GM19043 (cell line): ENCODE data around the gene UBN1.

ENCODE experiments used
- ATAC-seq: cut with Tn5 transposase; IDR thresholded peaks from one replicate; pipeline ENCODE4 v1.9.1; 2021; ENCODE audit warnings: low read depth; ENCODE audit not compliant: unreplicated experiment

Gene UBN1

DNA sequence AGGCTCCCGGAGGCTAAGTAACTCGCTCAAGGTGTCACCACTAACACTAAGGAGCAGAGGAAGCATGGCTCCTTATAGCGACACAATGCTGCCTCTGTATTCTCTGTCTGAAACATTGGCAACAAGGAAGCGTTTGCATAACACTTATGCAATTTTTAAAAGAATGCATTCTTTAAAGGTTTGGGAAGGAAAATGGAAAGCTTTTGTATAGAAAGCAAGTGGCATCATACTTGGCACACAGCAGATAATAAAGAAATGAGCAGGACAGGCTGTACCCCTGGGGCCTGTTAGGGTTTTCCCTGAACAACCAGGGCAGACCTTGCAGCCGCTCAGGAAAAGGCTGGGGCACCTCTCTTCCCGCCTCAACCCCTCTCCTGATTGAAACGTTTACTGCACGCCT lies 52.8 kb downstream of the UBN1 start:
- no peak for ATAC-seq

DNA sequence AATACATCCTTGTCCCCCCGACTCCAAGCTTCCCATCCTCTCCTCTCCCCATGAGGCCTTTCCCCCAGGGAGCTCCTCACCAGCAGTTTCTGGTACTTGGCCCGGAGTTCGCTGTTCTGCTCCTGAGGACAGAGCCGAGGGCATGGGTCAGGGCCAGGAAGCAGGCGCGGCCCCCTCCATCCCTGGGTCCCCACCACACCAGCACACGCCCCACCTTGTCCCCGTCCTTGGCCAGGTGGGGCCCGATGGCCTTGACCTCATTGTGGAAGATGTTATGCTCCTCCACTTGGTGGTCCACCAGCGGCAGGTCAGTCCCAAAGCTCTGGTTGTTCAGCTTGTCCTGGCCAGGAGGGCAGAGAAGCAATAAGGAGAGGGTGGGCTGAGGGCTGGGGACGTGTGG lies 53.5 kb downstream of the UBN1 start:
- ATAC-seq: no peak

DNA sequence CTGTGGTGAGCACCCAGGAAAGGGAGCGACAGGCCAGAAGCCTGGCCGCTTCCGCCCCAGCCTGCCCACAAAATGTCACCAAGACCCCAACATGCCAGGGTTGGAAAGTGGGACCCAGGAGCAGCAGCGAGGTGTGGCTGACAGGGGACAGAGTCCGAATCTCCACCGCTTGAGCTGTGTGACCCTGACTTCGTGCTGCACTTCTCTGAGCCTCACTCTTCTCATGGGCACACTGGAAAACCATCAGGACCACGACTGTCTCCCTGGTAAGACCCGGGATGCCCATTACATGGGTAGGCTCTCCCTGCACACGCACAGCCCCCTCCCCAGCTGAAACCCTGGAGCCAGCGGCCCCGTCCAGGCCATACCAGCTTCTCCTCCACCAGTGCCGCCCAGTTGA lies 54.8 kb downstream of the UBN1 start:
- no peak for ATAC-seq

DNA sequence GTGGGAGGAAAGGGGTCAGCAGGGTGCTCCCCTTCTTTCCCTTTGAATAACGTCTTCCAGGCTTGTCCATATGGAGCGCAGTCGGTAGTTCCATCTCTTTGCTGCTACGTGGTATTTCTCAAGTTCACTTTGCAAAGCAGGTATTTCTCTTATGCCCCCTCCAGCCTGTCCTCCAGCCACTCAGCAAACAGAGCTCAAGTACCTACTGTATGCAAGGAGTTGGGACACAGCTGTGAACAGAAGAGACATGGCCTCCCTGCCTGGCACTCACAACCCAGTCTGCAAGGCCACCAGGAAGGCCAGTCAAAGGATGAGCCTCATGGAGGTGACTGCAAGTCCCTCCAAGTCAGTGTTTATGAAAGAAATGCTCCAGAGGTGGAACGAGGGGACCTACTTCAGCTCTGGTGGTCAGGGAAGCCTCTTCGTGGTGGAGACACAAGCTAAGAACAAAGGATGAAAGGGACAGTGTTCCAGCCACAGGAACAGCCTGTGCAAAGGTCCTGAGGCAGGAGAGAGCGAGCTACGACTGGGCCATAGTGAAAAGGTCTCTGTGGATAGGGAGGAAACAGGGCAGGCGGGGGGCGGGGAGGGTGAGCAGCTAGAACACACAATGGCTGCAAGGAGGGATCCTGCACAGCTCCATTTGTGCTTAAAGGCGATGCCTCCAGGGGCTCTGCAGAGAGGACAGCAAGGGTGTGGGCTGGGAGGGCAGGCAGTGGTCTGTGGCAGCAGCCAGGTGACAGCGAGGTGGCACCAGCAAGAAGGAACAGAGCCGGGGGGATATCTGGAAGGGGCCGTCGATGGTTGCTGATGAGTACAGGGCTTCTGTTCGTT lies 57.0 kb downstream of the UBN1 start:
- ATAC-seq: no peak

DNA sequence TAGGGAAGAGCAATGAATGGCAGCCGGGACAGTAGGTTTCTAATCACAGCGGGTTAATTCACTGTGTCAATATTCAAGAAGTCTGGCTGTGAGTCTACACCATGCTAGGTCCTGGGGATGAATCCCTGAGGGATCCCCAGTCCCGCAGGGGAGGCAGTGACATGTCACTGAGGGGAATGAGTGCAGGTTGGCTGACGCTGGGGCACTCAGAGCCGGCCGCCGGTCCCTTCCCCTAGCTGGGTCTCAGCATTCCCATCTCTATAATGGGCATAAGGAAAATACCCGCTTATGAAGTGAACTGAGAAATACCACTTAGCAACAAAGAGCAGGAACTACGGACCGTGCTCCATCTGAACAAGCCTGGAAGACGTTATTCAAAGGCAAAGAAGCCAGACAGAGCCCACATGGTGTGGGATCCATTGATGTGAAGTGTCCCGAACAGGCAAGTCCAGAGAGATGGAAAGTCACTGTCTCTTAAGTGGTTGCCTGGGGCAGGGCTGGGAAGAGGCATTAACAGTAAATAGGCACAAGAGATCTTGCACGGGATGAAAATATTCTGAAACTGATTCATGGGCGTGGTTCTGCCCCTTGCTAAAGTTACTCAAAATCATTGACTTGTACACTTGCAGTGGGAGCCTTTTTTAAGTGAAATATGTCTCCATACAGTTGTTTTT lies 57.8 kb downstream of the UBN1 start:
- no peak for ATAC-seq

DNA sequence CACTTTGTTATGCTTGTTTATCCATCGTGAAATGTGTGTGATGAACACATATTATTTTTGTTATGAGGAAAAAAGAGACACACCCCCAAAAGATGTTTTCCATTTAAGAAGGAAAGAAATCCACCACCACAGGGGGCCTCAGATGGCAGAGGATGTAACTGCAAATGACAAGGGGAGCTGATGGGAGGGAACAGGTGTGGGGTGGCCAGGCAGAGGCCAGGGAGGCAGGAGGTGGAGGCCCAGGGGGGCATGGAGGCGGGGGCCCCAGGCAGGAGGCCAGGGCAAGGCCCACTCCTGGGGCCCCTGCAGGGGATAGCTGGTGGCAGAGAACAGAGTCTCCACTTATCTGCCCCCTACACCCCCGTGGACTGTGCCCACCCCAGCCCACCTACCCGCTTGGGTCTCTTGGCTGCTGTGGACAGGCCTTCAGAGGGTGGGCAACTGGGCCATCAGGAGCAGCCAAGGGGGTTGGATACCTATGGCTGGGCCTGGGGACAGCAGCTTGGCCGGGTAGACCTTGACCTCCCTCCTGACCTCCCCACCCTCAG lies 61.6 kb downstream of the UBN1 start:
- ATAC-seq: no peak

DNA sequence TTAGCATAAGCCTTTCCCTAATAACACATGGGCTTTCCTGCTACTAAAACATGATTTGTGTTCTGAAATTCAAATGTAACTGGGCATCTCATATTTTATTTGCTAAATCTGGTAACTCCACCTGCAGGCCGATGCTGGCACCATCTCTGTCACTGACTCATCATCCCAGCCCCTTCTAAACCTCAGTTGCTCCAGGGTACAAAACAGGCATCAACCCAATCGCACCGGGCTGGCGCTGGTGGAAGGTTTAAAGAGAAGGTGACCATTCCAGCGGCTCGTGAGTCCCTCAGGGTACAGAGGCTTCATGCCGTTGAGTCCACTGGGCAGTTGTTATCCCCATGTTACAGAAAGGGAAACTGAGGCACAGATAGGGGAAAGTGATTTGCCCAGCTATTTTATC lies 62.5 kb downstream of the UBN1 start:
- ATAC-seq: no peak

DNA sequence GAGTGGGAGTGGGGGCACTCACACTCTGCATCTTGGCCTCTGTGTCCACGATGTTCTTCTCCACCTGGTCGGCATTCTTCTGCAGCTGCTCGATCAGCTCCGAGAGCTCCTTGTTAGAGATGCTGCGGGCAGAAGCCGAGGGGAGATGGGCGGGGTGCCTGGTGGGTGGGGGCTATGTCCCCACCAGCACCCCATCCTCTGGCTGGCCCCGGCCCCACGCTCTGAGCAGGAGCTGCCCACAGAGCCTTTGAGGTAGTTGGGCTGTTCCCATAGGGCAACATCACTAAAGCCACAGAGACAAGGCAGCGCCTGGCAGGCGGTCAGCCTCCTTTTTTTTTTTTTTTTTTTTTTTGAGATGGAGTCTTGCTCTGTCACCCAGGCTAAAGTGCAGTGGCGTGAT lies 63.5 kb downstream of the UBN1 start:
- no peak for ATAC-seq

DNA sequence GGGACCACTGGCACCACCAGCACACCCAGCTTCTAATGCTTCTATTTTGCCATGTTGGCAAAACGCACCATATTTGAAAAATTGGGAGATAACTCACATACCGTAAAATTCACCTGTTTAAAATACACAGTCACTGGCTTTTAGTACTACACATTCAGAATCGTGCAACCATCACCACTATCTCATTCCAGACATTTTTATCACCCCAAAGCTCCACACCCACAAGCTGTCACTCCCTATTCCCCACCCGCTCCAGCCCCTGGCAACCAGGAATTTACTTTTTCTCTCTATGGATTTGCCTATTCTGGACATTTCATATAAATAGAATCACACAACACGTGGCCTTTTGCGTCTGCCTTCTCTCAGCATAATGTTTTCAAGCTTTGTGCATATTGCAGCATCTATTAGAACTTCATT lies 64.7 kb downstream of the UBN1 start:
- no peak for ATAC-seq

DNA sequence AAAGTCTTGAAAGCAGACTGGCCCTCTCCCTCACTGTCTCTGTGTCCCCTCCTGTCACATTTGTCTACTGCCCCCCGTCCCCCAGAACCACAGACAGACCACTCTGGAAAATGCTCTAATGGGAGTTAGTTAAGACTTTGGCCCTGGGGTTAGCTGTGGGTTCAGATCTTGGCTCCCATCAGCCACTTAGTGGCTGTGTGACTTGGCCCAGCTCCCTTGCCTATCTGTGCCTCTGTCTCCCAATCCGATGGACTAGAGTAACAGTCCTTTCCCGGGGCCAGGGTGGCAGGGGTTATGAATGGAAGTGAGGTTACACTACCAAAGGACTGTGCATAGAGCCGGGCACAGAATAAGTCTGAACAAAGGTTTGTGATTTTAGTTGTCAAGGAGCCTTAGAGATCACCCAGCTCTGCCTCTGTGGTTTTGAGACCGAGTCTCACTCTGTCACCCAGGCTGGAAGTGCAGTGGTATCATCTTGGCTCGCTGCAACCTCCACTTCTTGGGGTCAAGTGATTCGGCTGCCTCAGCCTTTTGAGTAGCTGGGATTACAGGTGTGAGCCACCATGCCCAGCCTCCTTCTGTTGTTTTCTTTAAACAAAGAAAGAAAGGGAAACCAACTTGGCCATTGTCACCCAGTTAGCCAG lies 66.0 kb downstream of the UBN1 start:
- no peak for ATAC-seq

DNA sequence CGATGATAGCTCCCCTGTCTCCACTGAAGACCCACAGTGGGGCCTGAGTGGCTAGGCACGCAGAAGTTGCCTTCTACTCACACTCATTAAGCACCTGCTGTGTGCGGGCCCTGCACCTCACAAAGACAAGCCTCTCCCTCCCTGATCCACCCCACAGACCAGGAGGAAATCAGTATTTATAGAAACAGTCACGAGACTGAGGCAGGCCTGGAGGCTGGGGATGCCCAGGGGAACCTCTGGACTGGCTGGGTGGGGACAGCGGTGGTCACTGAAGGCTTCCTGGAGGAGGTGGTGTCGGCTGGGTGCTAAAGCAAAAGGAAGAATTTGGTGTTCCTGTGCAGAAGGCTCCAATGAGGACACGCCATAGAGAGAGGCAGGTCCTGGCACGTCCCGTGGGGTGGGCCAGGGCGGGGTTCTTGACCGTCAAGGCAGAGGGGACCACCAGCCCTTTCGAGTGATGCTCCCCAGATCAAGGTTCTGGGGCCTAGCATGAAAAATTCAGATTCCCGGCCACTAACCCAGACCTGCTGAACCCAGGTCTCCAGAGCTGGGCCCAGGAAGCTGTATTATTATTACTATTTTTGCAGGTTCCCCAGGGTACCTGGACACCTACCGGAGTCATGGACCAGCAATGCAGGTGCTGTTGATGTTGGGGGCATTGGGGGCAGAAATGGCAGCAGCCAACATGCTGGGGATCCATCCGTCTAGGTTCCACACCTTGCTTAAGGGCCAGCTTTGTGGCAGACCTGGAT lies 66.7 kb downstream of the UBN1 start:
- no peak for ATAC-seq

DNA sequence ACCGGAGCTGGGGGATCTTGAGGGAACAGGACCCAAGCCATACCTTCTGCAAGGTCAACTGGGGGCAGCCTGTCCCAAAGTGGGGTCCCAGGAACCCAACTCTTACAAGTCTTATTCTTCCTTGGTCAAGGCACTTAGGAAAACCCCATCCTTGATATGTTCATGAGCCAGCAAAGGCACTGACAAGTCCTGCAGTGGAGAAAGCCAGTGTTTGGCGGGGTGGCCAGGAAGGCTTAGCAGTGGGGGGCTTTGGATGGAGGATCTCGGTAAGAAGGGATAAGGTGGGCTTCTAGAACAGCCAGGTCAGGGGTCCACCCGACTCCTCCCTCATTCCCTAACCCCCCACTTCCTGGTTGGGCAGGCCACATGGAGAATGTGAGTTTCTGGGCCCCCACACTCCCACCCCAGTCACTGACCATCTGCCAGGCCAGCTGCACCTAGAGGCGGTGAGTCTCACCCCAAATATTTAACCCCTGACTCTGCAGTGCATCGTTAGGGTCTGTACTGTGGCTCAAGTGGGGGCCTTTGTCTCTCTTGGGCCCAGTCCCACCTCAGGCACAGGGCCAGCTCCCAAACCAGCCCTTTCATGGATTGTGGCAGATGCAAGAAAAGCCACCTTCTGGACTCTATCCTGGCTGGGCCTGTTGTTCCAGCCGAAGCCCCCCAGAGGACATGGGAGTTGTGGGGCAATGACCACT lies 67.4 kb downstream of the UBN1 start:
- no peak for ATAC-seq

DNA sequence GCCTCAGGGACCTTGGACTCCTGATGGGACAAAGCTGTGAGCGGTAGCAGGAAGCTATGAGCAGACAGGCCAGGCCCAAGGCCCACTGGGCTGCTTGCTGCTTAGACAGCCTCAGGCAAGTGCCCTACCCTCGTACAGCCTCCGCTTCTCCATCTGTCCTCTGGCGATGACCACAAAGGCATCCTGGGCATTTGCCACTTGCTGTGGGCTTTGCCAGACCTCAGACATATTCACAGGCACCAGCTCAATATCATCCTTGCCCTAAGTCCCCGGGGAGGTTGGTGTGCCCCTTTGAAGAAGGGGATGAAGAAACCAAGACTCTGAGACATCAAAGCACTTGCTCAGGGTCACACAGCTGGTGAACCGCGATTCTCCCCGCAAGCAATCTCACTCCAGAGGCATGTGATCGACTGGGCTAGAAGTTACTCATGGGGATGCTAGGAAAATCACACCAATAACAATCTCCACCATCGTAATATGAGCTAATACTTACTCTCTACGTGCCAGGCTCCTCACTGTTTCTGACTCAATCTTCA lies 68.0 kb downstream of the UBN1 start:
- no peak for ATAC-seq

DNA sequence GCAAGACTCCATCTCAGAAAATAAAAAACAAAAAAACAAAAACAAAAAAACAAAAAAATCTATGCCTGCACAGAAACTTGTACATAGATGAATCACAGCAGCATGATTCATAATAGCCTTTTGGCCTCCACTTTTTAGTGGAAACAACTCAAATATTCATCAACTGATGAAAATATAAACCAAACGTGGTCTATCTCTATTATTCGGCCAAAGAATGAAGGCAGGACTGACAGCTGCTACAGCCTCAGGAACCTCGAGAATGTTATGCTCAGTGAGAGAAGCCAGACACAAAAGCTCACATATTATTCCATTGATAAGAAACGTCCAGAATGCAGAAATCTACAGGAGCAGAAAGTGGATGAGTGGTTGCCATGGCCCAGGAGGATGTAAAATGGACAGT lies 69.8 kb downstream of the UBN1 start:
- ATAC-seq: no peak

DNA sequence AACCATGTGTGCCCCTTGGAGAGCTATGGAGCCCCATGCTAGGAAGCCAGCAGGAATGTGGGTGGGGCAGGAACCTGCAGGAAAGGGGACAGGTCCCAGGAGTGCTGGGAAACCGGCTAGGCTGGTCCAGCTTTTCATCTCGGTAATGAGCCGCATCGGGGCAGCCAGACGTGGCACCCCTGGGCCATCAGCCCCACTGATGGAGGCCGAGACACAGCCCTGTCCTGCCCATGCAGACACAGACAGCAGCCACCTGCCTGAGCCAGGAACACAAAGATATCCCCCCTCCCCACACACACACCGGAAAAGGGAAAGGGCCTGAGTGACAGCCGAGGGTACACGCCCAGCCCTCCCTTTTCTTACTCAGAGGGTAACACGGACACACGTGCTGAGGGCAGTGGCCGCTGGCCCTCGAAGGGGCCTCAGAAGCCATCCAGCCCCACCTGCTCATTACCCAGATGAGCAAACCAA lies 71.5 kb downstream of the UBN1 start:
- ATAC-seq: no peak

DNA sequence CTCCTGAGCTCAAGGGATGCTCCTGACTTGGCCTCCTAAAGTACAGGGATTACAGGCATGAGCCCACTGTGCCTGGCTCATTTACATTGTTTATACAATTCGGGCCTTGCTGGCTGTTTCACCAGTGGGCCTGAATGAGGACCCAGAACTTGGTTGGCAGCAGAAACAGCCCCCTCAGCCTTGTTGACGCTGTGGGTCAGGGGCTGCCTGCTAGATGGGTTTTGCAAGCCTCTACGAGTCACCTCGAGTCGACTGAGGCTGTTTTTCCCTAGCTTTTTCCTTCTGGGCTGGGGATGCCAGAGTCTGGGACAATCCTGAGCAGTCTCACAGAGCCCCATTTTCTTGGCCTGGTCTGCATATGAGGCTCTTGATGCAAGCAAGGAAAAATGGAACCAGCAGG lies 73.5 kb downstream of the UBN1 start:
- ATAC-seq: no peak

DNA sequence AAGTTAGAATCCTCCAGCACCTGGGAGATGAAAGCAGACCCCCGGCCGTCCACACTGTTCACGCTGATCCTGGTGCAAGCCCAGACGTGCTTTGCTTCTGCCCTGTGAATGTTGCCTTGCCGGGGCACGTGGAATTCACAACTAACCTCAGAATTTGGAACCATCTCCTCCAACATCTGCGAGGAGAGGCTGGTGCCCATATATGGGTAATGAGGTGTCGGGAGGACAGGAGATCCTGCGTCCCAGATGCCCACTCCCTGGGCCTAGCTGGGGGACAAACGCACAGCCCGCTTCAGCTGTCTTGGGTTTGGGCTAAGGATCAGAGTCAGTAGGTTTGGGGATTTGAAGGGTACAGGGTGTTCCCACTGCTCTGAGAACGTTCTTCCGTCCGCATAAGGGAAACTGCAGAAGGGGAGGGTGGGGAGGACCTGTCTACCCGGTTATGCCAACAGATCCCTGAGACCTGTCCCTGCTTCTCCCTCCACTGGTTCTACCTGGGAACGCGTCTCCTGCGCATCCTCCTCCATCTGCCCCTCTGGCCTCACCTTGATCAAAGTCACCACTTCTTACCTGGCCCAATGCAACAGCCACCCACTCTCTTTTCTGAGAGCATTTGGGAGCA lies 75.6 kb downstream of the UBN1 start:
- ATAC-seq: no peak

DNA sequence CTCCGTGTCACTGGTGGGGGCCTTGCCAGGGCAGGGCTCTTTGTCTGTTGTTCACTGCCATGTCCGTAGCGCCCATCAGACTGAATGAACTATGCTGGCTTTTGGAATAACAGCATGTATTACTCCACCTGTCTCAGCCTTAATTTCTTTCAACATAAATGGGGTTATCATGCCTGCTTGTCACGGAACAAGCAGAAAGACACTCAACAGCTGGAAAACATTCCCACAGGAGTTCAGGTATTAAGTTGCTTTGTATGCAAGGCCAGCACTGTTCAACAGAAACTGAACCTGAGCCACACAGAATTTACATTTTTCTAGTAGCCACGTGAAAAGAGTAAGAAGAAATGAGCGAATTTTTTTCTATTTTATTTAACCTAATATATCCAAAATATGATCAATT lies 76.6 kb downstream of the UBN1 start:
- no peak for ATAC-seq

DNA sequence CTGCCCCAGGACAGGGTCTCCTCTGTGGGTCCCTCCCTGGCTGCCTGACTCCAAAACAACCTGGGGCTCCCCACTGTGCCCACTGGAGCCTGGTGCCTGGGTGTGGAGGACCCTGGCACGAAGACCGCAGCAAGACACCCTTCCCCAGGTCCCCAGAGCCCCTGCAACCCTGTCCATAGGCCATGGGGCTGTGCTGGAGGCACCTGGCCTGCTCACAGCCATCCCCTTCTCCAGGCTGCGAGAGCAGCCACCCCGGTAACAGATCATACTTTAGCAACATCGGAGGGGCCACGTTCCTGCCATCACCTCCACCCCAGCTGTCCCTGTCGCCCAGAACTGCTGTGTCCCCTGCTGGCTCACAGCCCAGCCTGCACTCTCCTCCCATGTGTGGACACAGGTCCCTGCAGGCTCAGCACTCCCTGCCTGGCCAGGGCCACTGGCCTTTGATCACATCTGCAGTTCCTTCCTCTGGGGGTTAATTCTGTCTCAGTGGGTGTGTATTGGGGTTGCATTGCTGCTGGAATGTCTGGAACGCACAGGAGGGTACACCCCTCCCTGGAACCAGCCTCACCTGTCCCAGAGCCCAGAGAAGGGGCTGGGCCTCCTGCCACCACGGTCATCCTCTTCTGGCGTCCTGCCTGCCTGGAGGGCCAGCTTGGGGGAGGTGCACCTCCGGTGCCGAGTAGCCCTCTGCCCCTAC lies 77.5 kb downstream of the UBN1 start:
- ATAC-seq: no peak
